ENCODE measurements around the gene ATP6V0A4. TPM values are rescaled to one million over a fixed set of nuclear protein-coding genes. Genes with fewer than 3 reads are reported as not detected.
"Not testable (repeated sequence)": the region's sequence is repeated elsewhere in the genome, so short reads cannot be mapped to it uniquely, and the experiment has no call there.

ATP6V0A4 gene
- total RNA-seq, 1 donor from 2014 or later: 1.2 TPM

- Histone ChIP-seq H3K36me3 (no peaks in the 10 kb centered on the region), H3K4me3 (no peak overlapping the region), H3K9me3 (no peaks in the 10 kb centered on the region), H3K4me1 (no peaks in the 10 kb centered on the region), H3K27me3 (no peaks in the 10 kb centered on the region), H3K27ac (no peak overlapping the region)
- TF ChIP-seq CTCF (IDR thresholded peaks at IDR 0.05) (no peak), POLR2AphosphoS5 (IDR thresholded peaks at IDR 0.05; ENCODE audit: insufficient read depth in 1 of 2, low read depth in 1 of 2) (no peak), POLR2A (IDR thresholded peaks at IDR 0.05) (no peak)
- intact Hi-C loops (cut with DNase I): no loop called here
- no peak for DNase-seq (ENCODE audit: extremely low spot score in 2 of 2)
These were observed 102.9 kb downstream of the ATP6V0A4 start for GRCh38 chr7:138695106-138695505.

- TF ChIP-seq CTCF (IDR thresholded peaks at IDR 0.05): no peak
- no peak for TF ChIP-seq POLR2AphosphoS5 (IDR thresholded peaks at IDR 0.05; ENCODE audit: insufficient read depth in 1 of 2, low read depth in 1 of 2)
- no peak for TF ChIP-seq POLR2A (IDR thresholded peaks at IDR 0.05)
- Histone ChIP-seq H3K27ac (no peak overlapping the region), H3K36me3 (no peaks in the 10 kb centered on the region), H3K27me3 (no peaks in the 10 kb centered on the region), H3K9me3 (no peaks in the 10 kb centered on the region), H3K4me1 (no peaks in the 10 kb centered on the region), H3K4me3 (no peak overlapping the region)
- intact Hi-C loops (cut with DNase I): no loop called here
- DNase-seq (ENCODE audit: extremely low spot score in 2 of 2): no peak
These were observed 106.8 kb downstream of the ATP6V0A4 start for GRCh38 chr7:138691178-138691577.

- Histone ChIP-seq H3K27ac (no peak overlapping the region), H3K4me3 (no peak overlapping the region), H3K9me3 (no peaks in the 10 kb centered on the region), H3K36me3 (no peaks in the 10 kb centered on the region), H3K27me3 (no peaks in the 10 kb centered on the region), H3K4me1 (no peaks in the 10 kb centered on the region)
- DNase-seq (ENCODE audit: extremely low spot score in 2 of 2): no peak
- TF ChIP-seq POLR2AphosphoS5 (IDR thresholded peaks at IDR 0.05; ENCODE audit: insufficient read depth in 1 of 2, low read depth in 1 of 2): no peak
- no peak for TF ChIP-seq CTCF (IDR thresholded peaks at IDR 0.05)
- TF ChIP-seq POLR2A (IDR thresholded peaks at IDR 0.05): no peak
- intact Hi-C loops (cut with DNase I): no loop called here
These were observed 107.5 kb downstream of the ATP6V0A4 start for GRCh38 chr7:138690495-138690894.

- H3K4me3 ChIP-seq; H3K27ac ChIP-seq; H3K36me3 ChIP-seq; H3K27me3 ChIP-seq; DNase-seq (ENCODE audit: extremely low spot score in 2 of 2); intact Hi-C loops (cut with DNase I); H3K9me3 ChIP-seq; H3K4me1 ChIP-seq: not testable (repeated sequence)
These were observed 110.0 kb downstream of the ATP6V0A4 start for GRCh38 chr7:138688037-138688436.

- Histone ChIP-seq H3K27ac (no peak overlapping the region), H3K27me3 (no peaks in the 10 kb centered on the region), H3K4me3 (no peak overlapping the region), H3K9me3 (no peaks in the 10 kb centered on the region), H3K4me1 (no peaks in the 10 kb centered on the region), H3K36me3 (no peaks in the 10 kb centered on the region)
- TF ChIP-seq CTCF (IDR thresholded peaks at IDR 0.05): no peak
- no peak for TF ChIP-seq POLR2A (IDR thresholded peaks at IDR 0.05)
- TF ChIP-seq POLR2AphosphoS5 (IDR thresholded peaks at IDR 0.05; ENCODE audit: insufficient read depth in 1 of 2, low read depth in 1 of 2): no peak
- intact Hi-C loops (cut with DNase I): no loop called here
- no peak for DNase-seq (ENCODE audit: extremely low spot score in 2 of 2)
These were observed 113.7 kb downstream of the ATP6V0A4 start for GRCh38 chr7:138684340-138684739.

GRCh38 chr7:138679793-138680192, 118.2 kb downstream of the ATP6V0A4 start:
- no peak for DNase-seq (ENCODE audit: extremely low spot score in 2 of 2)
- intact Hi-C loops (cut with DNase I): no loop called here
- H3K4me1 ChIP-seq: no peaks in the 10 kb centered on the region
- TF ChIP-seq CTCF (IDR thresholded peaks at IDR 0.05): no peak
- no peak for TF ChIP-seq POLR2A (IDR thresholded peaks at IDR 0.05)
- TF ChIP-seq POLR2AphosphoS5 (IDR thresholded peaks at IDR 0.05; ENCODE audit: insufficient read depth in 1 of 2, low read depth in 1 of 2): no peak
- H3K27me3 ChIP-seq: no peaks in the 10 kb centered on the region
- no peak overlapping the region for H3K27ac ChIP-seq
- H3K36me3 ChIP-seq: no peaks in the 10 kb centered on the region
- H3K9me3 ChIP-seq: no peaks in the 10 kb centered on the region
- no peak overlapping the region for H3K4me3 ChIP-seq
